HepG2 (cell line): ENCODE measurements around the gene ATAD3C. TPM values are rescaled to one million over a fixed set of nuclear protein-coding genes. Genes with fewer than 3 reads are reported as not detected.

Experiments
- ATAC-seq: fragments of 200-7000 bp; cut with Tn5 transposase; 3 replicates; pipeline ENCODE4 v1.9.1; 2020; ENCODE audit warnings: mild to moderate bottlenecking, moderate library complexity
- BruUV-seq: library from RNA; stranded (reverse); fragments of 400-500 nt; replicated peaks from 2 replicates; lab custom pipeline; 2021; lab: Mats Ljungman, UMichigan
- CTCF ChIA-PET: fragments of 300-600 bp; formaldehyde crosslinking; extraction: SDS; loops from one replicate; lab custom pipeline; 2021; ENCODE audit warnings: low total read pairs, inconsistent platforms, low intra/inter-chr PET ratio; lab: Yijun Ruan, JAX
- POLR2A ChIA-PET: fragments of 350-600 bp; sonication (Branson Sonifier 250); formaldehyde crosslinking; loops from one replicate; lab custom pipeline; 2020; ENCODE audit warnings: antibody characterized with exemption, inconsistent platforms; lab: Yijun Ruan, JAX
- DNase-seq: peaks from one replicate; pipeline ENCODE4 v3.0.0-alpha.2; 2015; ENCODE audit warnings: low spot score
- FAIRE-seq: peaks from 3 replicates; lab custom pipeline; 2011; peaks lifted over from hg19 to GRCh38; lab: Jason Lieb, UNC
- H2AFZ ChIP-seq: one replicate; pipeline ENCODE4 v1.6.1; 2011; ENCODE audit warnings: low read length, inconsistent platforms
- H3K27ac ChIP-seq: fragments of 300-600 bp; 3 replicates; pipeline ENCODE4 v1.8.0; 2011; ENCODE audit warnings: mixed run types, mild to moderate bottlenecking, mixed read lengths, low read length, inconsistent platforms; ENCODE audit not compliant: insufficient read depth; ENCODE audit errors: extremely low read length
- H3K27me3 ChIP-seq, 2 experiments: fragments of 200-600 bp in 1 of 2; 2 replicates in 1 of 2; 3 replicates in 1 of 2; pipeline versions ENCODE4 v1.6.0 to v1.8.0; 2011; ENCODE audit warnings: low read length in 2 of 2, mild to moderate bottlenecking in 2 of 2, moderate library complexity in 2 of 2, inconsistent platforms in 1 of 2; ENCODE audit not compliant: insufficient read depth in 2 of 2, control insufficient read depth in 1 of 2
- H3K36me3 ChIP-seq, 2 experiments: fragments of 200-600 bp in 1 of 2; replicated peaks in 1 of 2; 2 replicates in 1 of 2; 3 replicates in 1 of 2; pipeline versions ENCODE4 v1.5.1 to v1.8.0; 2011; ENCODE audit warnings: low read length in 2 of 2, inconsistent platforms in 1 of 2; ENCODE audit not compliant: insufficient read depth in 2 of 2, control insufficient read depth in 1 of 2
- H3K4me1 ChIP-seq: 2 replicates; pipeline ENCODE4 v1.5.1; 2012; ENCODE audit warnings: low read length, inconsistent platforms; ENCODE audit not compliant: insufficient read depth
- H3K4me2 ChIP-seq: 2 replicates; pipeline ENCODE4 v1.6.0; 2011; ENCODE audit warnings: low read depth, low read length, inconsistent platforms
- H3K4me3 ChIP-seq, 3 experiments: fragments of 200-600 bp in 1 of 3; sonication (generic), shearing (Covaris generic) in 1 of 3; replicated peaks in 1 of 3; 2 replicates each; pipeline ENCODE4 v1.5.1; 2011 to 2016; ENCODE audit warnings: low read length in 3 of 3, inconsistent platforms in 2 of 3, low read depth in 2 of 3, mild to moderate bottlenecking in 2 of 3, control low read depth in 1 of 3, mixed read lengths in 1 of 3; ENCODE audit not compliant: insufficient read depth in 1 of 3
- H3K79me2 ChIP-seq: one replicate; pipeline ENCODE4 v1.6.1; 2011; ENCODE audit warnings: low read length, inconsistent platforms; ENCODE audit not compliant: insufficient read depth
- H3K9ac ChIP-seq: 2 replicates; pipeline ENCODE4 v1.6.0; 2011; ENCODE audit warnings: mild to moderate bottlenecking, low read depth, low read length, inconsistent platforms; ENCODE audit not compliant: insufficient read depth
- H3K9me3 ChIP-seq: 2 replicates; pipeline ENCODE4 v1.5.1; 2012; ENCODE audit warnings: mild to moderate bottlenecking, low read length
- H4K20me1 ChIP-seq: 2 replicates; pipeline ENCODE4 v1.6.0; 2011; ENCODE audit warnings: inconsistent platforms, mild to moderate bottlenecking, low read length, moderate library complexity; ENCODE audit not compliant: insufficient read depth
- AGO2 ChIP-seq: fragments of 200-400 bp; formaldehyde crosslinking; optimal IDR thresholded peaks from 2 replicates; pipeline ENCODE3; 2017; ENCODE audit warnings: mild to moderate bottlenecking, low read depth, low read length, moderate library complexity
- FLYWCH1 ChIP-seq: sonication (generic); formaldehyde crosslinking; IDR thresholded peaks from 2 replicates; pipeline ENCODE4 v1.8.1; 2023; ENCODE audit warnings: mild to moderate bottlenecking, missing genetic modification reagents
- NFATC3 ChIP-seq: sonication (generic); formaldehyde crosslinking; IDR thresholded peaks from 2 replicates; pipeline ENCODE4 v1.5.1; 2020; ENCODE audit warnings: mild to moderate bottlenecking, missing genetic modification reagents
- RFX5 ChIP-seq: IDR thresholded peaks from 2 replicates; pipeline ENCODE4 v1.6.1; 2011; ENCODE audit warnings: low read depth, low read length, improper control_type of control experiment
- SYNCRIP ChIP-seq: fragments of 200-400 bp; formaldehyde crosslinking; IDR thresholded peaks from 2 replicates; pipeline ENCODE4 v1.6.1; 2018; ENCODE audit warnings: mild to moderate bottlenecking, low read depth, low read length; ENCODE audit not compliant: insufficient read depth
- TSC22D2 ChIP-seq: sonication (generic); formaldehyde crosslinking; IDR thresholded peaks from 2 replicates; pipeline ENCODE4 v1.5.1; 2020; ENCODE audit warnings: missing genetic modification reagents, mild to moderate bottlenecking, borderline replicate concordance
- ZFX ChIP-seq: sonication (generic); formaldehyde crosslinking; IDR thresholded peaks from 2 replicates; pipeline ENCODE4 v1.4.0; 2020; ENCODE audit warnings: mild to moderate bottlenecking, low read depth, missing genetic modification reagents, moderate library complexity
- ZNF30 ChIP-seq: sonication (generic); formaldehyde crosslinking; IDR thresholded peaks from 2 replicates; pipeline ENCODE4 v1.5.0; 2020; ENCODE audit warnings: mild to moderate bottlenecking, missing genetic modification reagents
- ZNF333 ChIP-seq: sonication (generic); formaldehyde crosslinking; IDR thresholded peaks from 2 replicates; pipeline ENCODE4 v1.4.0; 2020; ENCODE audit warnings: mild to moderate bottlenecking, missing genetic modification reagents, borderline replicate concordance
- WGBS: methylation state at CpG from one replicate; pipeline ENCODE4 v1.1.6; 2017; ENCODE audit warnings: low lambda C conversion rate; 5-methylcytosine and 5-hydroxymethylcytosine counted together
- in situ Hi-C: cut with HindIII; loops from 2 replicates; pipeline ENCODE4 v1.10.0; 2017; ENCODE audit warnings: low pct_unique_long_range_greater_than_20kb; ENCODE audit not compliant: extremely low pct_ligation_motif_present
- intact Hi-C: fragments of 100-400 bp; cut with micrococcal nuclease; formaldehyde crosslinking; loops from one replicate; pipeline ENCODE4 v1.10.0; 2022; ENCODE audit not compliant: unreplicated experiment
- polyA plus RNA-seq, 8 experiments: library from polyadenylated mRNA; depleted of rRNA in 3 of 8; stranded (reverse) in 7 of 8; unstranded in 1 of 8; fragments of >200 nt; fragmentation: Illumina TruSeq in 4 of 8; extraction: Trizol in 4 of 8; gene quantifications; 2 replicates each; pipeline versions ENCODE4 v1.2.1 to v1.2.3, GENCODE V29; 2011 to 2016; ENCODE audit warnings: low read depth in 4 of 8, missing spikeins in 1 of 8, mixed read lengths in 1 of 8; ENCODE audit not compliant: insufficient read depth in 1 of 8
- total RNA-seq, 5 experiments: library from RNA; depleted of rRNA; stranded (reverse); fragments of >200 nt; fragmentation: Illumina TruSeq; extraction: Trizol; gene quantifications; 2 replicates each; pipeline ENCODE4 v1.2.3, GENCODE V29; 2016; ENCODE audit warnings: low read depth in 1 of 5
- TF ChIP-seq, protein P1 (sequence below): sonication (generic); formaldehyde crosslinking; IDR thresholded peaks from 2 replicates; pipeline ENCODE4 v1.5.0; 2020; ENCODE audit warnings: missing genetic modification reagents
- TF ChIP-seq, protein P2 (sequence below): sonication (generic); formaldehyde crosslinking; IDR thresholded peaks from 2 replicates; pipeline ENCODE4 v1.4.0; 2020; ENCODE audit warnings: missing genetic modification reagents

ATAD3C gene
- total and polyA plus RNA-seq, 2 of the 13 experiments (the other 11 are each of a cell fraction or from before 2014, with no cell fraction given), result 2.4 to 3.2 TPM

DNA sequence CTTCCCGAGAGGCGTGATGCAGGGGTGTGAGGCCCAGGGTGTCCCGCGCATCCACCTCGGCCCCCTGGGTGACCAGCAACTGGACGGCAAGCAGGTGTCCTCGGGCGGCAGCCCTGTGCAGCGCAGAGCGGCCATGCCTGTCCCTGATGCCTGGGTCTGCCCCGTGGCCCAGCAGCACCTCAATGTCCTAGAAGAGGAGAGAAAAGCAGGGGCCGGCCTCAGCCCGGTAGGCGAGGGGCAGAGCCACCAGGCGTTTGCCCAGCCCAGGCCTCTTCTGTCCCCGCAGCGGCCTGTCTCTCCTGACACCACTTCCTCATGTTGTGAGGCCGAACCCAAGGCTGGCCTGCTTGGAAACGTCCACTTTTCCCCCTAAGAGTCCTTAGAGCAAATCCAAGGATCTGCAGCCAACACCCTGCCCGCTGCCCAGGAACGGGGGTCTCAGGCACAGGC, 30.1 kb upstream of the ATAD3C start (continued):
- TF ChIP-seq TSC22D2 (CRISPR knock-in tag) (no peak), FLYWCH1 (CRISPR knock-in tag) (no peak), SYNCRIP (no peak), ZNF30 (CRISPR knock-in tag) (no peak), RFX5 (no peak), NFATC3 (CRISPR knock-in tag) (no peak)
- TF ChIP-seq, protein P1, sequence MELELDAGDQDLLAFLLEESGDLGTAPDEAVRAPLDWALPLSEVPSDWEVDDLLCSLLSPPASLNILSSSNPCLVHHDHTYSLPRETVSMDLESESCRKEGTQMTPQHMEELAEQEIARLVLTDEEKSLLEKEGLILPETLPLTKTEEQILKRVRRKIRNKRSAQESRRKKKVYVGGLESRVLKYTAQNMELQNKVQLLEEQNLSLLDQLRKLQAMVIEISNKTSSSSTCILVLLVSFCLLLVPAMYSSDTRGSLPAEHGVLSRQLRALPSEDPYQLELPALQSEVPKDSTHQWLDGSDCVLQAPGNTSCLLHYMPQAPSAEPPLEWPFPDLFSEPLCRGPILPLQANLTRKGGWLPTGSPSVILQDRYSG, result no peak
- TF ChIP-seq, protein P2, sequence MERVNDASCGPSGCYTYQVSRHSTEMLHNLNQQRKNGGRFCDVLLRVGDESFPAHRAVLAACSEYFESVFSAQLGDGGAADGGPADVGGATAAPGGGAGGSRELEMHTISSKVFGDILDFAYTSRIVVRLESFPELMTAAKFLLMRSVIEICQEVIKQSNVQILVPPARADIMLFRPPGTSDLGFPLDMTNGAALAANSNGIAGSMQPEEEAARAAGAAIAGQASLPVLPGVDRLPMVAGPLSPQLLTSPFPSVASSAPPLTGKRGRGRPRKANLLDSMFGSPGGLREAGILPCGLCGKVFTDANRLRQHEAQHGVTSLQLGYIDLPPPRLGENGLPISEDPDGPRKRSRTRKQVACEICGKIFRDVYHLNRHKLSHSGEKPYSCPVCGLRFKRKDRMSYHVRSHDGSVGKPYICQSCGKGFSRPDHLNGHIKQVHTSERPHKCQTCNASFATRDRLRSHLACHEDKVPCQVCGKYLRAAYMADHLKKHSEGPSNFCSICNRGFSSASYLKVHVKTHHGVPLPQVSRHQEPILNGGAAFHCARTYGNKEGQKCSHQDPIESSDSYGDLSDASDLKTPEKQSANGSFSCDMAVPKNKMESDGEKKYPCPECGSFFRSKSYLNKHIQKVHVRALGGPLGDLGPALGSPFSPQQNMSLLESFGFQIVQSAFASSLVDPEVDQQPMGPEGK (CRISPR knock-in tag), result no peak
- TF ChIP-seq, all 625 proteins: peak for 10

DNA sequence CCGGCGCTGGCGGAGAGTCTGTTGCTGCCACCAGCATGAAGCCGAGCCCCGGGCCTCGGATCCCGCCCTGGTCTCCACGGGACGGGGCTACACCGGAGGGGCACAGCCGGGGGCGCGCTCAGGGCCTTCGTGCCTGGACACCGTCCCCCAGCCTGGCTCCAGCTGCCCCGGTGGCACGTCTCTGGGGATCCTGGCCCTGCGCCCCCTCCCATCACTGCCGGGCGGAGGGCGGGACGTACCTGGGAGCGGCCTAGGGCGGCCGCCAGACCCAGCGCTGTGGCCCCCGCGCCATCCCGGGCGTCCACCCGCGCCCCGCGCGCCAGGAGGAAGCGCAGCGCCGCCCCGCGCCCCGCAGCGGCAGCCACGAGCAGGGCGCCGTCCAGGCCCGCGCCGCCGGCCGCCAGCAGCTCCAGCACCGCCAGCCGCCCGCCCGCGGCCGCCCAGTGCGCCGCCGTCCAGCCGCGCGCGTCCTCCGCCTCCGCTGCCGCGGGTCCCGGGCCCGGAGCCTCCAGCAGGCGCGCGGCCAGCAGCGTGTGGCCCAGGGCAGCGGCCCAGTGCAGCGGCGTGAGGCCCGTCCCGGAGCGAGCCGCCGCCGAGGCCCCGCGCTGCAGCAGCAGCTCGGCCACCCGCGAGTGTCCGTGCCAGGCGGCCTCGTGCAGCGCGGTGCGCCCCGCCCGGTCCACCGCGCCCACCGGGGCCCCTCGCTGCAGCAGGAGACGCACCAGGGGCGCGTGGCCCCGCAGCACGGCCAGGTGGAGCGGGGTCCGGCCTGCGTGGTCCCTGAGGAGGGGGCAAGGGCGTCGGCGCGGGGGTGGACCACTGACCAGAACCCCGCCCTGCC, 29.5 kb upstream of the ATAD3C start:
- 45% methylated on average over 13 of the region's 112 CpGs for whole genome bisulfite sequencing
- DNase-seq (no peak), FAIRE-seq (no peak), ATAC-seq (peak; percentile 12; the same call in 1 of the 3 replicates)
- H3K4me1 ChIP-seq, result peaks cover 68% of the 10 kb centered on the region
- H2AFZ ChIP-seq, result no peak overlapping the region
- ChIA-PET CTCF (no interaction called here), POLR2A (interaction anchor here (1.1 to 3.5 kb wide), 10 partner anchors 9 to 114 kb away, joined by 3 to 126 read pairs (median 12); partner anchors contain the start of genes AURKAIP1, CCNL2, MRPL20 and VWA1)
- intact Hi-C loops (no loop called here), in situ Hi-C loops (no loop called here)
- H3K4me2 ChIP-seq, result peak overlapping the region; percentile 69
- H3K36me3 ChIP-seq, result no peaks in the 10 kb centered on the region
- no TSS peak for BruUV-seq
- peak overlapping the region; percentile 44 for H3K27ac ChIP-seq
- no peaks in the 10 kb centered on the region for H3K9me3 ChIP-seq
- H3K4me3 ChIP-seq, result peak overlapping the region; percentile 37 to 74 (median 70); a peak in 5 of 6 replicates
- H3K9ac ChIP-seq, result peak overlapping the region; percentile 79
- no peaks in the 10 kb centered on the region for H4K20me1 ChIP-seq
- no peaks in the 10 kb centered on the region; a peak in 1 of 5 replicates for H3K27me3 ChIP-seq
- H3K79me2 ChIP-seq, result peaks cover 12% of the 10 kb centered on the region
- peak; percentile 21 for TF ChIP-seq AGO2
- peak; percentile 33; the same call in 1 of the 2 replicates for TF ChIP-seq ZFX (CRISPR knock-in tag)
- TF ChIP-seq ZNF333 (CRISPR knock-in tag), result no peak
